ENCODE measurements around the gene LGALSL.

GRCh38 chr2:64460330-64460729 is 6.4 kb downstream of the LGALSL start:
- TF ChIP-seq CREB1 (IDR thresholded peaks at IDR 0.05; ENCODE audit: low read depth) (no peak), TAF1 (IDR thresholded peaks at IDR 0.05; ENCODE audit: low read depth) (no peak), MAX (IDR thresholded peaks at IDR 0.05) (no peak), EP300 (IDR thresholded peaks at IDR 0.05; ENCODE audit: borderline replicate concordance) (no peak), RAD21 (IDR thresholded peaks at IDR 0.05; ENCODE audit: low read depth) (no peak), NFIC (IDR thresholded peaks at IDR 0.05) (no peak), CEBPB (IDR thresholded peaks at IDR 0.05) (no peak), EGR1 (IDR thresholded peaks at IDR 0.05) (no peak), REST (IDR thresholded peaks at IDR 0.05; ENCODE audit: low read depth) (no peak), TEAD4 (IDR thresholded peaks at IDR 0.05) (no peak), YY1 (IDR thresholded peaks at IDR 0.05; ENCODE audit: low read depth) (no peak), USF1 (IDR thresholded peaks at IDR 0.05) (no peak)

All from Ishikawa (cell line).